Stimulated activated naive CD8-positive, alpha-beta T cell treated with anti-CD3 and anti-CD28 coated beads, Interleukin-15, Interleukin-2, amounts not matched to agents 100 ng/mL and 50 ng/mL, for 24 hours (primary cell): ENCODE measurements around the gene COX19.

ENCODE experiments used
- H3K27ac Mint-ChIP-seq: one replicate; pipeline ENCODE4 v1.8.0; 2021; ENCODE audit warnings: mild to moderate bottlenecking, mixed read lengths
- H3K27me3 Mint-ChIP-seq: one replicate; pipeline ENCODE4 v1.8.0; 2021; ENCODE audit warnings: mixed read lengths
- H3K36me3 Mint-ChIP-seq: one replicate; pipeline ENCODE4 v1.8.0; 2021; ENCODE audit warnings: low read depth, mixed read lengths
- H3K4me1 Mint-ChIP-seq: one replicate; pipeline ENCODE4 v1.8.0; 2021; ENCODE audit warnings: low read depth, mixed read lengths
- H3K4me3 Mint-ChIP-seq: one replicate; pipeline ENCODE4 v1.8.0; 2021; ENCODE audit warnings: mild to moderate bottlenecking, mixed read lengths
- H3K9me3 Mint-ChIP-seq: one replicate; pipeline ENCODE4 v1.8.0; 2021; ENCODE audit warnings: mixed read lengths

The COX19 gene, protein sequence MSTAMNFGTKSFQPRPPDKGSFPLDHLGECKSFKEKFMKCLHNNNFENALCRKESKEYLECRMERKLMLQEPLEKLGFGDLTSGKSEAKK

DNA sequence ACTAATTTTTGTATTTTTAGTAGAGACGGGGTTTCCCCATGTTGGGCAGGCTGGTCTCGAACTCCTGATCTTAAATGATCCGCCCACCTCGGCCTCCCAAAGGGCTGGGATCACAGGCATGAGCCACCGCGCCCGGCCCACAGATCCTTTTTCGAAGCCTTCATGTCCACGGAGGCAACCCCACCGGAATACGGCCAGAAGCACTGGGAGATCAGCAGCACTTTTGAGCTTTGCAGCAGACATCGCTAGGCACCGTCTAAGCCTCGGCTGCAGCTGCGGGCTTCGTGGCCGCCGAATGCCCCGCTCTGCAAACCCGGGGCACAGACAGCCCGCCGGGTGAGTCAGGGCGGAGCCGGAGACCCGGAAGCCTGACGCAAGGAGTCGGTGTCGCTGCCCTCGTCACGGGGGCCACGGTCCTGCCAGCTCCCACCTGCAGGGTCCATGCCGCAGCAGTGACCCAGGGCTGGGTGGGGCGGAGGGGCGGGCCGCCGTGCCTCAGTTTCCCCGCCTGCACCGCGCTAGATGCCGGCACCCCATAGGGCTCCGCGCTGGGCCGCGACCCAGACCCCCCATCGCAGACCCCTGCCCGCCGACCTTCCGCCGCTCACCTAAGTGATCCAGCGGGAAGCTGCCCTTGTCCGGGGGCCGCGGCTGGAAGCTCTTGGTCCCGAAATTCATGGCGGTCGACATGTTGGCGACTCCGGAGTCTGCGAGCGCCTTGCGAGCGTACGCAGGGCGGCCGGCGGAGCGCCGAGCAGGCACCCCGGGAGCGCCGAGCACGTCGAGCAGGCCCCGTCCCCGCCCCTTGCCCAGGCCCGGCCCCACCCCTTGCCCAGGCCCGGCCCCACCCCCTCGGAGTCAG lies at the start of gene COX19:
Gene COX19, minus strand, starts transcription at position 730 of the 862 bp plus-strand sequence. Its CDS starts 40 bp downstream, at position 690.
- H3K9me3 Mint-ChIP-seq = no peaks in the 10 kb centered on the region
- H3K4me1 Mint-ChIP-seq = peaks cover 28% of the 10 kb centered on the region
- H3K27ac Mint-ChIP-seq = peak within 1 kb of the TSS; percentile 96
- peaks cover 25% of the 10 kb centered on the region for H3K36me3 Mint-ChIP-seq
- H3K27me3 Mint-ChIP-seq = no peaks in the 10 kb centered on the region
- H3K4me3 Mint-ChIP-seq = peak within 1 kb of the TSS; percentile 97

DNA sequence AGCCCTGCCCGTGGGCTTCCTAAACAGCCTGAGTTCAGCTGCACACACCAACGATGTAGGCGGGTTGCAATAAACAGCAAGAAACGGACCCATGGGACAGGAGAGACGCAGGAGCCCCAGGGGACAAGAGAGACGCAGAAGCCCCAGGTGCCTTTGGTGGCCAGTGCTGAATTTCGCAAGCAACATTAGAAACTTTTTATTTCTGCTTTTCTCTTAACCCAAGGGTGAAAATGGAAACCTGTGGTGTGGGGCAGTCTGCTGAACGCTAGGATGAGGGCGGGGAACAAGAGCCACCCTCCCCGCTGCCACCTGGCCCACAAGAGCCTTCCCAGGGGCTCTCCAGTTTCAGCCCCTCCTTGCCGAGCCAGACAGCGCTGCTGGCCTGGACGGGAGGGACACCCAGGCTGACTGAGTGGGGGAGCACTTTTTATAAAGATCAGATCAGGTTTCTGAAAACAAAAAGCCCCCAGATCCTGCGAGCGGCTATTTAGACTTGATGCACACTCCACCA lies 49.0 kb upstream of the COX19 start:
- Mint-ChIP-seq H3K4me1 (peaks cover 37% of the 10 kb centered on the region), H3K36me3 (peaks cover 19% of the 10 kb centered on the region), H3K4me3 (no peak overlapping the region), H3K27ac (no peak overlapping the region), H3K9me3 (no peaks in the 10 kb centered on the region), H3K27me3 (no peaks in the 10 kb centered on the region)

DNA sequence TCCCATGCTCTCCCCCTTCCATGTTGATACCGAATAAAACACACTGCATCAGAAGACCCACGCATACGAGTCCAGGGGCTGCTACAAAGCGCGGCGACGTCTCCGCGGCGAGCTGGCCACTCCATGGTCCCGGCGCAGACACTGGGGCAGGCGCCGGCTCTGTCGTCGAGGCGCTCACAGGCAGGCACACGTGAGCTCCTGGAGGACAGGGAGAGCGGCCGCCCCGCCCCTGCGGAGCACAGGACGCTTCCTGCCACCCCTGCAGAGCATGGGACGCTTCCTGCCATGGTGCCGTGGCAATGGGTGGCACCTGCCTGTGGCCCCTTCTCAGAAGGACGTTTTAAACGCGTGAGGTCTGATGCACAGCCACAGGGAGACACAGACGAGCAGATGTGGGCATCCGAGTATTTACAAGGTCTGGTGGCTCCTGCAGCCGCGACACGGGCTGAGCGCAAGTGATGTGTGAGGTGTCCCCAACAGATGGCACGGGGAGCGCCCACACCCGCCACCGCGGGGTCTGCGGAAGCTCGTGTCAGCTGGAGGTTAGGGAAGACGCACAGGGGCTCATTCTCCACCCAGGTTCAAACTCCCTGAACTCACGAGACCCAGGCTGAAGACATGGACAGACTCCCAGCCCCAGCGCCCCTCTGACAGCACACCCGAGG lies 47.6 kb upstream of the COX19 start:
- no peak overlapping the region for H3K4me3 Mint-ChIP-seq
- peaks cover 30% of the 10 kb centered on the region for H3K4me1 Mint-ChIP-seq
- H3K27me3 Mint-ChIP-seq = no peaks in the 10 kb centered on the region

DNA sequence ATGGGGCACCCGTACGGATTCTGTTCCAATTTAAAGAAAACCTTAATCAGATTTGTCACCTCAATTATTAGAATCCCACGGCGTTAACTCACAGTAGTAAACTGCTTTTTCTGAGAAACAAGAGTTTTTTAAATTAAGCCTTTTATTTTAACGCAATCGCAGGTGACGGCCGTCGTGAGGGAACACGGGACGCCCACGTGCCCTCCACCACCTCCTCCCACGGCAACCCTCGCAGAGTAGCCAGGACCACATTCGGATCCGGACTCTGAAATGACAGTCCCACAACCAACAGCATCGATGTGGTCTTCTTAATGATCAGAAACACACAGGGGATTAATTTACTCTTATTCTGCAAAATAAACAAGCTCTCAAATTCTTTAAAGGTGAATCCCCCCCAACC lies 47.0 kb upstream of the COX19 start:
- Mint-ChIP-seq H3K27me3 (no peaks in the 10 kb centered on the region), H3K4me1 (peaks cover 28% of the 10 kb centered on the region), H3K36me3 (peaks cover 23% of the 10 kb centered on the region), H3K9me3 (no peaks in the 10 kb centered on the region), H3K4me3 (no peak overlapping the region), H3K27ac (no peak overlapping the region)

More for the DNA sequence above, 47.6 kb upstream of the COX19 start:
- Mint-ChIP-seq H3K27ac (no peak overlapping the region), H3K9me3 (no peaks in the 10 kb centered on the region), H3K36me3 (peaks cover 23% of the 10 kb centered on the region)

DNA sequence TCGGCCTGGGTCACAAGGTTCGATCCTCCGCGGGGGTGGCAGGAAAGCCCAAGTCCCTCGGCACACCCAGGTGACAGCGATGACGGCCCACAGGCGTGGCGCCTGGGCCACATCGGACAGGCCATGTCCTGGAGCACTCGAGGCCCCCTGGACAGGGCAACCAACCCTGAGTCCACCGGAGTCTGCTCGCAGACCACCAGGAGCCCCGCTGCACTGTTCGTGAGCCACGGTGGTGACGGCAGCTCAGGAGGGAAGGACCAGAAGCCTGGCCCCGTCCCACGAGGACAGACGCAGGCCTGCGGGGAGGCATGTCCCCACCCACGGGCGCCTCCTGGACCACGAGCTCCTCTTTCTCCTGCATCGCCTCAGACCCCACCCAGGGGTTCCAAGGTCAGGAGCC lies 46.6 kb upstream of the COX19 start:
- H3K4me3 Mint-ChIP-seq = no peak overlapping the region
- H3K27me3 Mint-ChIP-seq = no peaks in the 10 kb centered on the region
- no peaks in the 10 kb centered on the region for H3K9me3 Mint-ChIP-seq
- peaks cover 22% of the 10 kb centered on the region for H3K36me3 Mint-ChIP-seq
- no peak overlapping the region for H3K27ac Mint-ChIP-seq
- H3K4me1 Mint-ChIP-seq = peaks cover 25% of the 10 kb centered on the region

DNA sequence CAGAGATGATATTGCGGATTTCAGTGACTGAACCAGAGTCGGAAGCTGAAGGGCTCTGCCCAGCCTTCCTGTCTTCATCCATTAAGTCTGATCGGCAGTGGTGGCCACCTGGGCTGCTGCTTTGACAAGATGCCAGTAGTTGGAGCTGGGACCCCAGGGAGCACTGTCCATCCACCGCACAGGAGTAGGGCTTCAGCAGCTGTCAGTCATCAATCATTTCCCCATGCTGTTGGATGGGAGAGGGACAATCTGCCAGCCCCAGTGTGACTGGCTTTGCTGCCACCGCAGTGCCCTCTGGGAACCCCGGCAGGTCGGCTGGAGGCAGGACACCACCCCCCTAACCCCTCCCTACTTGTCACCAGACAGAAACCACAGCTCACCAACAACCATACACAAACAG lies 46.0 kb upstream of the COX19 start:
- H3K4me3 Mint-ChIP-seq = no peak overlapping the region
- H3K27me3 Mint-ChIP-seq = no peaks in the 10 kb centered on the region
- H3K27ac Mint-ChIP-seq = no peak overlapping the region
- peaks cover 20% of the 10 kb centered on the region for H3K36me3 Mint-ChIP-seq
- peaks cover 19% of the 10 kb centered on the region for H3K4me1 Mint-ChIP-seq
- no peaks in the 10 kb centered on the region for H3K9me3 Mint-ChIP-seq

DNA sequence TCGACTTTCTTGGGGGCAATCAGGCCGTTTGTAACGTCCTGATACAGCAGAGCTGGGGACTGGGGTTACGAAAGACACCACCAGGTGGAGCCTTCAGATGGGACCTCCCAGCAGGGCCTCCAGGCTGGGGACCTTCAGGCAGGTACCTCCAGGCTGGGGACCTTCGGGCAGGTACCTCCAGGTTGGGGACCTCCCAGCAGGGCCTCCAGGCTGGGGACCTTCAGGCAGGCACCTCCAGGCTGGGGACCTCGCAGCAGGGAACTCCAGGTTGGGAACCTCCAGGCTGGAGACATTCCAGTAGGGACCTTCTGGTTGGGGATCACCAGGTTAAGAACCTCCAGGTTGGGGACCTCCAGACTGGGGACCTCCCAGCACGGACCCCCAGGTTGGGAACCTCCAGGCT lies 45.5 kb upstream of the COX19 start:
- Mint-ChIP-seq H3K9me3 (no peaks in the 10 kb centered on the region), H3K27ac (no peak overlapping the region), H3K27me3 (no peaks in the 10 kb centered on the region), H3K4me1 (peaks cover 16% of the 10 kb centered on the region), H3K4me3 (no peak overlapping the region), H3K36me3 (peaks cover 16% of the 10 kb centered on the region)

DNA sequence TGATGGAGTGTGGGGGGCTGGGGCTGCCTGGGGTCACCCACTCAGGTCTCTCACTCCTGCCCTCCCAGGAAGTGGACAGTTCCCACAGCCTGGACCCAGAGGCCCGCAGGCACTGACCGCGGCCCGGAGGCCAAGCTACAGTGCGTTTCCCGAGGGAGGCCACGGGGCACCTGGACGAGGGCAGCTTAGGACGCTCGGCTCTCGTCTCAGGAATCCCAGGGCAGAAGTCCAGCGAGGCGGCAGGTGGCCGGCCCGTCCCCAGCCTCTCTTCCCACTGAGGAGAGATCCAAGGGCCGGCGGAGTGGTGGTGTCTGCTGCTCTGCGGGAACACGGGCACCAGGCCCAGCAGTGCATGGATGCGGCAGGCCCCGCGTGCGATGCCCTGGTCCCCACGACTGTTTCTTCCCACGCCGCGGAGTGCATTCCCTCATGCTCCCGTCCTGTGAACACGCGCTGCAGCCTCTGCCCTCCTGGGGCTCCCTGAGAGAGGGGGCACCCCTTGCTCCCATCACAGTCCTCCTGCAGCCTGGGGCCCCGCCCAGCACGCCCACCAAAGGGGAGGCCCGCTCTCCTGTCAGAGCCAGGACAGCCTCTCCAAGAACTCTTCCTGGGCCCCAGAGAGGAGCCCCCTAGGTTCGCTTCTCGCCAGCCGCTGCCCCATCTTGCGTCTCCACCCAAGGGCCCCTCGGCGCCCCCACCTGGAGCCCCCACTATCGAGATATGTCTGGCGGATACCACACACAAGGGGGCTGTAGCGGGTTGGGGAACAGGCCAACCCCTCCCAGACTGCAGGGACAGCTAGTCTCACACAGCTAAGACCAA lies 44.7 kb upstream of the COX19 start:
- H3K27ac Mint-ChIP-seq = no peak overlapping the region
- H3K27me3 Mint-ChIP-seq = no peaks in the 10 kb centered on the region
- peaks cover 16% of the 10 kb centered on the region for H3K36me3 Mint-ChIP-seq
- no peak overlapping the region for H3K4me3 Mint-ChIP-seq
- no peaks in the 10 kb centered on the region for H3K9me3 Mint-ChIP-seq
- peaks cover 16% of the 10 kb centered on the region for H3K4me1 Mint-ChIP-seq

DNA sequence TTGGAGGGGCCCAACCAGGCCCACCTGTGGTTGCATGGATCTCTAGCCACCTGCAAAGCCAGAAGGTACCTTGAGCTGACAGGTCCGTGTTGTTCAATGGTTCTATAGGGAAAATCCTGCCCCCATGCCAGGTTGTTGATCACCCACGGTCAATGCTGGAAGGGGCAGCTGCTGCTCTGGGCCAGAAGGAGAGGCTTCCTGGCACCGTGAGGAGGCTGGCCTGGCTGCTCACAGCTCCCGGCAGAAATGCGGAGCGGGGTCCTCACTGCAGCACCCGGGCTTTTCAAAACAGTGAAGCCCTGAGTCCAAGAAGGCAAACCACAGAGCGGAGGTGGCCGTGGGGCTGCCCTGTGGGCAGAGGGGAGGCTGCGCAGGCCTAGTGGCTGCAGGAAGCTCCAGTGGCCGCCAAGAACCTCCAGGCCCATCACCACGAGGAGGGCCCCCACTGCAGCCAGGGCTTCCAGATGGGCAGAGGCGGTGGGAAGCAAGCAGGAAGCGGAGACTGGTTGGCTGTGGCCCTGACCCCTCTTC lies 44.0 kb upstream of the COX19 start:
- Mint-ChIP-seq H3K27ac (no peak overlapping the region), H3K9me3 (no peaks in the 10 kb centered on the region), H3K27me3 (no peaks in the 10 kb centered on the region), H3K4me1 (peaks cover 13% of the 10 kb centered on the region), H3K36me3 (peaks cover 16% of the 10 kb centered on the region), H3K4me3 (no peak overlapping the region)

DNA sequence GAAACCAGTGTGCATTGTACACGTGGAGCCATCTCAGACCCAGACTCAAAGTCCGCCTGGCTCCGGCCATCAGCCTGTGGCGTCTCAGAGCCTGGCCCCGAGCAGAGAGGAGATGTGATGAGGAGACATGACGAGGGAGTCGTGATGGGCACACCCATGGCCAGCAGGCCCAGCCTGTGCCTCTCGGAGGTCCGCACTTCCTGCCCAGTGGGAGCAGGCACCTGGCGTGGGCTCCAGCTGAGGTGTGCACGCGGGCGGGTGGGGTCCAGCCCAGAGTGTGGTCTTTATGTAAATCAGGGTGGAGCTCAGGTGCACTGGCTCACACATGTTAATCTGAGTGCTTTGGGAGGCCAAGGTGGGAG lies 43.0 kb upstream of the COX19 start:
- Mint-ChIP-seq H3K27me3 (no peaks in the 10 kb centered on the region), H3K27ac (no peak overlapping the region), H3K4me3 (no peak overlapping the region), H3K4me1 (peaks cover 8% of the 10 kb centered on the region), H3K36me3 (peaks cover 16% of the 10 kb centered on the region), H3K9me3 (no peaks in the 10 kb centered on the region)

DNA sequence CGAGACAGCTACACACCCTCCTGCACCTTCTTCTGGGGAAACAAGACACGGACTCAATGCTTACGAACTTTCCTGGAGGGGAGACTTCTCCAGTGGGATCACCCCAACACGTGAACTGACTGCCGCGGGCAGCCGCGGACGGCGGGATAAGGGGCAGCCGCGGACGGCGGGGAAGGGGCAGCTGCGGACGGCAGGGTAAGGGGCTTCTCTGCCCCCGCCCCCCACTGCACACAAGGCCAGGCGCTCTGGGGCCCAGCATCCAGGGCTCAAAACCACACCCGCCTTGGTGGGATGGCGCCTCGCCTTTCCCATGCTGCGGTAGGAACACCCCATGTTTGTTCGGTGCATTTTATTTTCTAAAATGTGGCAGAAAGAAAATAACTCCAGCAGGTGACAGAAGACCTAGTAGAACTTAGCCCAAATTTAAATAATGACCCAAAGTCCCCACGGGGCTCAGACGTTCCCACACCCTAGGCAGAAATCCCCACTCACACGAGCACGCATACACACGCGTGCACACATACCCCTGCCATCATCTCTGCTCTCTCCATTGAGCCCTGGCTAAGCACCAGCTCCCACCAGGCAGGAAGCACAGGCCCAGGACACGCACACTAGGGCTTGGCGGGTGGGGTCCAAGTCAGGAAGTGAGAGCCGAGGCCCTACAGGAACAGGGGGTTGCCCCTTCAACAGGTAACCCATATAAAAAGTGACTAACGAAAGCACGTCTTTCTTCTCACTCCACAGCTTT lies 42.4 kb upstream of the COX19 start:
- no peak overlapping the region for H3K27ac Mint-ChIP-seq
- peaks cover 15% of the 10 kb centered on the region for H3K36me3 Mint-ChIP-seq
- H3K9me3 Mint-ChIP-seq = no peaks in the 10 kb centered on the region
- H3K4me3 Mint-ChIP-seq = no peak overlapping the region
- no peaks in the 10 kb centered on the region for H3K27me3 Mint-ChIP-seq
- peaks cover 5% of the 10 kb centered on the region for H3K4me1 Mint-ChIP-seq

DNA sequence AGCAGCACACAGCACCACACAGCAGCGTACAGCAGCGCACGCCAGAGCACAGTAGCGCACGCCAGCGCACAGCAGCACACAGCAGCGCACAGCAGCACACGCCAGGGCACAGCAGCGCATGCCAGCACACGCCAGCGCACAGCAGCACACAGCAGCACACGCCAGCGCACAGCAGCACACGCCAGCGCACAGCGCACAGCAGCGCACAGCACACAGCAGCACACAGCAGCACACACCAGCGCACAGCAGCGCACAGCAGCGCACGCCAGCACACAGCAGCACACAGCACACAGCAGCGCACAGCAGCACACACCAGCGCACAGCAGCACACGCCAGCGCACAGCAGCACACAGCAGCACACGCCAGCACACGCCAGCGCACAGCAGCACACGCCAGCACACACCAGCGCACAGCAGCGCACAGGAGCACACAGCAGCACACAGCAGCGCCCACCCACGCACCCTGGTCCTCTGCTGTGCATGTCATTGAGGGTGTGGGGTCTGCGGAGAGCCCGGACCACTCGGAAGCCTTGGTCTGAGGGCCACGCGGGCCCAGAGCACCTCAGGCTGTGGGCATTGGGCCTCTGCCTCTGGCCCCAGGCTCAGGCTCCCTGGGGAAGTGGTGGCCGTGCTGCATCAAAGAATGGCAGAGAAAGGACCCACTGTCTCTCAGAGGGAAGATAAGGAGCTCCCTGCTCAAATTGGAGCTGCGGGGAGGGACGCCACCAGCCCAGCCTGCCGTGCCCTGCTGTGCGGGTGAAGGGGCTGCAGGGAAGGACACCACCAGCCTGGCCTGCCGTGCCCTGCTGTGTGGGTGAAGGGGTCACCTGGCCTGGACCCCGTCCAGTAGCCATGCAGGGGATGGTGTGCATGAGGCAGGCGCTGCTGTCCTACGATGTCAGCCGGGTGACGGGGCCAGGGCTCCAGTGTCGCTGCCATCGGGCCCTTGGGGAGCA lies 41.5 kb upstream of the COX19 start:
- Mint-ChIP-seq H3K36me3 (peaks cover 9% of the 10 kb centered on the region), H3K9me3 (no peaks in the 10 kb centered on the region), H3K4me3 (no peak overlapping the region), H3K27me3 (no peaks in the 10 kb centered on the region), H3K27ac (no peak overlapping the region), H3K4me1 (no peaks in the 10 kb centered on the region)
